ENCODE measurements around the gene CHST3.

DNA sequence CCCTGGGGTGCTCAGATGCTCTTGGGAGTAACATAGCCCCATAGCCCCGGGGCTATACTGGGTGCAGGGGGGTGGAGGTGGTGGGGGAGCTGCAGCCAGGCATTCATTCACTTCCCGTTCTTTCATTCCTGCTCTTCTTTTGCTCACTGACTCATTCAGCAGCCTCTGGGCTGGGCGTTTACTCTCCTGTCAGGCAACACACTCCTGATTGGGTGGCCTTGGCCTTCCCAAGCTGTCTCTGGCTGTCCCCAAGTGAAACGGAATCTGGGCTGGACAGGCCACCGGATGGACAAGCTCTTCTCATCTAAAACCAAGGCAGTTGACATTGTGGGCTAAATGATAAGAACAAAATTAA is 34.6 kb downstream of the CHST3 start:
- TF ChIP-seq CTCF (IDR thresholded peaks at IDR 0.05; ENCODE audit: poor library complexity, severe bottlenecking) (no peak), REST (IDR thresholded peaks at IDR 0.05; ENCODE audit: borderline replicate concordance) (no peak), EZH2 (IDR thresholded peaks at IDR 0.05; ENCODE audit: borderline replicate concordance, insufficient read depth, low read length, poor library complexity, severe bottlenecking) (no peak), EP300 (conservative IDR thresholded peaks at IDR 0.05; ENCODE audit: poor library complexity, severe bottlenecking) (no peak), TAF1 (IDR thresholded peaks at IDR 0.05; ENCODE audit: low read depth) (no peak), POLR2AphosphoS5 (IDR thresholded peaks at IDR 0.05) (no peak), SMC3 (conservative IDR thresholded peaks at IDR 0.05; ENCODE audit: poor library complexity) (no peak)
